ENCODE results near the gene ANO1.
"Not testable (repeated sequence)": the region's sequence is repeated elsewhere in the genome, so short reads cannot be mapped to it uniquely, and the experiment has no call there.

The ANO1 gene

DNA sequence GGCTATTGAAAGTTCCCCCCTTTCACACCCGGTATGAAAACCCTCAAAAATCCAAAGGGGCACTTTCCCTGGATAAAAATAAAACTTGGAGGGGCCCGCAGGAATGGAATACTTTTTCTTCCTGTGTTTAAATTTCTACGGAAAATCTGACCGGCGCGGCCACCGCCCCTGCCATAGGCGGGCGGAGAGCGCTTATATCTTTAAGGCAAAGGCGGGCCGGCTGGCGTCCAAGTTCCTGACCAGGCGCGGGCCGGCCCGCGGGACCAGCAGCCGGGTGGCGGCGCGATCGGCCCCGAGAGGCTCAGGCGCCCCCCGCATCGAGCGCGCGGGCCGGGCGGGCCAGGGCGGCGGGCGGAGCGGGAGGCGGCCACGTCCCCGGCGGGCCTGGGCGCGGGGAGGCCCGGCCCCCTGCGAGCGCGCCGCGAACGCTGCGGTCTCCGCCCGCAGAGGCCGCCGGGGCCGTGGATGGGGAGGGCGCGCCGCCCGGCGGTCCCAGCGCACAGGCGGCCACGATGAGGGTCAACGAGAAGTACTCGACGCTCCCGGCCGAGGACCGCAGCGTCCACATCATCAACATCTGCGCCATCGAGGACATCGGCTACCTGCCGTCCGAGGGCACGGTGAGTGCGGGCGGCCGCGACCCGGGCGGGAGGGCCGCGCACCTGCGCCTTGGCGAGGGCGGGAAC lies at the start of gene ANO1:
TSS of gene ANO1 (plus strand) at position 223 of the 686 bp plus-strand sequence. CDS start at position 513, 290 bp downstream.
- peak; percentile 28 for DNase-seq

DNA sequence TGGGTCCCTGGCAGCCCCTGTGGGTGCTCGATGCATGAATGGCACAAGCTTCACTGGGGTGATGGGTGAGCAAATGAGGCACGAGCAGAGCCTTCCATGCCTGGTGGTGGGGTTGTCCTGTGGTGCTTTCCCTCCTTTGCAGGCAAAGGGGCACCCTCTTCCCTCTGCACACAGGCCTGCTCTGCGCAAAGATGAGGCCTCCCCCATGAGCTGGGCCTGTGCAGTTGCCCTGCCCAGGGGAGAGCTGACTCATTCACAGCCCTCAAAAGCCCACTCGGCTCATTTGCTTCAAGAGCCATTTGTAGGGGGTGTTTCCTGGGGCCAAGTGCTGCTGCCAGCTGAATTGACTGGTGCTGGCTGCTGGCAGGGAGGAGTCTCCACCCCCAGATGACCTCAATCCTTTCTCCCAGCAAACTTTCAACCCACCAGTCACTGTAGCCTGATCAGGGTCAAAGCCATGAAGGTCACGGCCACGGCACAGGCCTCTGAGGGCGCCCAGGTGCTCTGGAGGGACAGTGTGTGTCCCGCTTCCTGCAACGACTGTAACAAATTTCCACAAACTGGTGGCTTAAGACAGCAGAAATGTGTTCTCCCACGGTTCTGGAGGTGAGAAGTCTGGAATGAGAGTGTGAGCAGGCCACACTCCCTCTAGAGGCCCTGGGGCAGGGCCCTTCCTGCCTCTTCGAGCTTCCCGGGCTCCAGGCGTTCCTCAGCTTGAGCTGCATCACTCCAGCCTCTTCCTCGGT lies 48.8 kb upstream of the ANO1 start:
- DNase-seq, result peak; percentile 57

DNA sequence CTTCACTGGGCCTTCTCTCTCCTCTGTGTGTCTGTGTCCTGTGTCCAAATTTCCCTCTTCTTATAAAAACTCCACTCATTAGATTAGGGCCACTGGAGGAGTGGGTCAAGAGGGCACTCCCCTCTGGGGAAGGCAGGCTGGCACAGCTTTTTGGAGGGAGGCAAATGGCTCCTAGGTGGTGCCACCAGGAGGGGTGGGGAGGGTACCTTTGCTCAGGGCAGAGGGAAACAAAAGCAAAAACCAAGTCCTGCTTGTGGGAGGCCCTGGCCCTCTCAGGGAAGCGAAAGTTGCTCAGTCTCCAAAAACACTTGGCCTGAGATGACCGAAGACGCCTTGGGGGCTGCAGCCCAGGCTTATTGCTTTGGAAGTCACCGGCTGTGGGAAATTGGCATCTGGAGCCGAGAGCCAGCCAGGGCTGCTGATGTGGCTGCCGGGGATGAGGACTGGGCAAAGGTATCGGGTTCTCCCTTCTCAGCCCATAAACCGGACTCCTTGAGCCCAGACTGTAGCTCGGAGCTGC lies 48.2 kb upstream of the ANO1 start:
- DNase-seq, result no peak

DNA sequence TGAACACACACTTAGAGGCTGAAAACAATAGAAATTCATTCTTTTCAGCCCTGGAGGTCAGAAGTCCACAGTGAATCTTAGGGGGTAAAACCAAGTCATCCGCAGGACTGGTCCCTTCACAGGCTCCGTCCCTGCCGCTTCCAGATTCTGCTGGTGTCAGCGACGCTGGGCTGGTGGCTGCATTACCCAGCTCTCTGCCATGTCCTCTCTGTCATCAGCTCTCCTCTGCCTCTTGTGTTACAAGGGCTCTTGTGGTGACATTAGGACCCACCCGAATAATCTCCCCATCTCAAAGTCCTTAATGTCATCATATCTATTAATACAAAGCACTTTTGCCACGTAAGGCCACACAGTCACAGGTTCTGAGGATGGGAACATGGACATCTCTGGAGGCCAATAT lies 47.7 kb upstream of the ANO1 start:
- peak; percentile 19 for DNase-seq

DNA sequence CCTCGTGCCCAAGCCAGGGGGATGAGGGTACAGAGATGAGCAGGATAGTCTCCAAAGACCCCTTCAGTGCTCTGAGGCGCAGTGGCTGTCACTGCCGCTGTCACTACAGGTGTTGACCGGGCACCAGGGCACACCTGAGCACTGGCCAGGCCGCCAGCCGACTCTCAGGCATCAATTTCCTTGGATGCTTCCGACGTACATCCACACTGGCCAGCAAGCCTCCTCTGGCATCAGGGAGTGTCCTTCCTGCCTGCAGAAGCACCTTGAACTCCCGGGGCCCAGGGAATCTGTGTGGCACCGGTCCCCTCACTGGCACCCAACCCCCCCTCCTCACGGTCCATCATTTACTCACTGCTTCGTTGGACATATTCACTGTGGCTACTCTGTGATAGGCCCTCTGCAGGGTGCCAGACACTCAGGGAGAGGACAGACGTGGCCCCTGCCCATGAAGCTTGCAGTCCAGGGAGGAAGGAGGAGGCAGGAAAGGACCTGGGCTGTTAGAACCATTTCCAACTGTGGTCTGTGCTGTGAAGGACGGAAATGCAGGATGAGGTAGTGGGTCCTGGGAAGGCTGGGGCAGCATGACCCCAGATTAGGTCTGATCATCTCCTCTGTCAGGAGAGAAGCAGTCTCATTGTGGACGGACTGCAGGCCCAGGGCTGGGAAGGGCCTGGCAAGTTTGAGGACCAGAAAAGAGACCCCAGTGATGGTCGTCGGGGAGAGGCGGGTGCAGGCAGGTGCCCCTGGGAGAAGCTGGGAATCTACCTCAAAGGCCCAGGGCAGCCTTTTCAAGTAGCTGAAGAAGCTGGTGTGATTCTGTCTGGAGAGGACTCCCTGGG lies 46.3 kb upstream of the ANO1 start:
- no peak for DNase-seq

DNA sequence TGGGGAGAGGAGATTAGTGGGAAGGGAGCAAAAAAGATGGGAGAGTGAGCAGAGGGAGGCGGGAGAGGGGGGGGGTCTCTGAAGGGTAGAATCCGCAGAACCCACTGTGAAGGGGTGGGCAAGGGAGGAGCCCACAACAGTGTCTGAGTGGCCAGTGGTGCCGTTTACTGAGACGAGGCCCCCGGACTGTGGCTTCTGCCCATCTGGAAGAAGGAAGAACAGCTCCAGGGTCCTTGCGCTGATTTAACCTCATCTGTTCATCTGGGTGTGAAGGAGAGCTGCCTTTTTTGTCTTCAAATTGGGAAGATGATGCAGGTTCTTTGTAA lies 45.7 kb upstream of the ANO1 start:
- no peak for DNase-seq

DNA sequence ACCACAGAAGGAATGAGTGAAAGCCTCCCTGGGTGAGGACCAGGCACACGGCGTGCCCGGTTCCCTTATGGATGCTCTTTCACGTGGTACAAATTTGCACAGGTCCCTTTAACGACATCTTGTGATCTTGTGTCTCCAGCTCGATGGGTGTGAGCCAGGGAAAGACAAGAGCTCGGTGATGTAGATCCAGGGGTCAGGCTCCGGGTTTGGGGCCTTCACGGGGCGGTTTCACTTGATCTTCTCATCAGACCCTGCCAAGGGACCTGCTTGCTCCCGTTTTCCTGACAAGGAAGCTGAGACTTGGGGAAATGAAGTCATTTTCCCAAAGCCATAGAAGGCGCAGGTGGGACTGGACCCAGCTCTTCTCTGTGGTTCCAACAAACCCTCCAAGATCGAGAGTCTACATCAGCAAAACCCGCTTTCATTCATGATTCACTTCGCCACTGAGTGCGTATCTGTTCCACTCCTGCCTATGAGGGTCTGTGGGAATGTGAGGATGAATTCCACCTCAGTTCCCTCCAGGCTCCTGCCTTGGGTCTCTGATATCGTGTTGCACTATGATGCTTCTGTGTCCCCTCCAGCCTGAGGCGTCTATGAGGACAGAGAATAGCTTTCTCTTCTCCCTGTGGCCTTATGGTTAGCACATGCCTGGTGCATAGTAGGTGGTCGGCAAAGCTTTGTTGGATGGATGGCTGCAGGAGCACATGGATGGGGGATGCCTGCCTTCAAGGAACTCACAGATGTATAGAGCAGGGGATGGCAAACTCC lies 45.0 kb upstream of the ANO1 start:
- DNase-seq, result no peak

DNA sequence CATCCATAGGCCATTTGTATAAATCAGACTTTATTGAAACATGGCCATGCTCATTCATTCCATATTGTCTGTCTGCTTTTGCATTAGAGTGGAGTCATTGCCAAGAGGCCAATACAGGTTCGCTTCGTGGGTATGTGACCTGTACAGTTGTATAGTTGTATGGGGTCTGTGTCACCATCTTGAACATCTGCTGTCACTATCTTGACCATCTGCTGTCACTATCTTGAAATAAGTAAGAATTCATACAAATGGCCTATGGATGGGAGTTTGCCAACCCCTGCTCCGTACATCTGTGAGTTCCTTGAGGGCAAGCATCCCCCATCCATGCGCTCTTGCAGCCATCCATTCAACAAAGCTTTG lies 44.4 kb upstream of the ANO1 start:
- DNase-seq, result no peak

DNA sequence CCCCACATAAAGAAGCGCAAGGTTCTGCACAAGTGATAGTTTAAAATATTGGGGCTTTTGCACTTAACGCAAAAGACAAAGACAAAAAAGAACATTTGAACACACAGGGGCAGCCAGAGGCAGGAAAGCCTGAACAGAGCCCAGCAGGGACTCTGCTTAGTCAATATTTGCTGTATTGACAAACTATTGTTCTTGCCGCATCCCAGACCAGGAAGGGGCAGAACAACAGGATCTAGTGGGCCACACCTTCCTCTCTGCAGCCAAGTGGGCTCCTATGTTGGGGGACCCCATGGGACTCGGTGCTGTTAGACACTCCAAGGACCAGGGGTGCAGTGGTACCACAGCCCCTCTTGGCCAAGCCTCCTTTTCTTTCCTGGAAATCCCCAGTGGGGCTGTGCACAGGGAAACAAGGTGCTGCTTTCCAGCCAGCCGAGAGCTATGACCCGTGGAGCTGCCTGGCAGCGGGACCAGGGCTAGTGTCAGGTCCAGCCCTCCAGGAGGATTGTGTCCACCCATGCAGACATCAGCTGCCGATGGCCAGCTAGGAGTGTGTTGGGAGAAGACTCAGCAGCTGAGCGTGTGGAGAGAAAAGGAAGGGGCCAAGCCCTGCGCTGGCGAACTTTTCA lies 43.3 kb upstream of the ANO1 start:
- DNase-seq, result no peak

DNA sequence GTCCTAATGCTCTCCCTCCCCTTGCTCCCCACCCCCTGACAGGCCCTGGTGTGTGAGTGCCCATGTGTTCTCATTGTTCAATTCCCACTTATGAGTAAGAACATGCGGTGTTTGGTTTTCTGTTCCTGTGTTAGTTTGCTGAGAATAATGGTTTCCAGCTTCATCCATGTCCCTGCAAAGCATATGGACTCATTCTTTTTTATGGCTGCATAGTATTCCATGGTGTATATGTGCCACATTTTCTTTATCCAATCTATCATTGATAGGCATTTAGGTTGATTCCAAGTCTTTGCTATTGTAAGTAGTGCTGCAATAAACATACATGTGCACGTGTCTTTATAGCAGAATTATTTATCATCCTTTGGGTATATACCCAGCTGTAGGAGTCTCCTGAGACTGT lies 42.5 kb upstream of the ANO1 start:
- not testable (repeated sequence) for DNase-seq

DNA sequence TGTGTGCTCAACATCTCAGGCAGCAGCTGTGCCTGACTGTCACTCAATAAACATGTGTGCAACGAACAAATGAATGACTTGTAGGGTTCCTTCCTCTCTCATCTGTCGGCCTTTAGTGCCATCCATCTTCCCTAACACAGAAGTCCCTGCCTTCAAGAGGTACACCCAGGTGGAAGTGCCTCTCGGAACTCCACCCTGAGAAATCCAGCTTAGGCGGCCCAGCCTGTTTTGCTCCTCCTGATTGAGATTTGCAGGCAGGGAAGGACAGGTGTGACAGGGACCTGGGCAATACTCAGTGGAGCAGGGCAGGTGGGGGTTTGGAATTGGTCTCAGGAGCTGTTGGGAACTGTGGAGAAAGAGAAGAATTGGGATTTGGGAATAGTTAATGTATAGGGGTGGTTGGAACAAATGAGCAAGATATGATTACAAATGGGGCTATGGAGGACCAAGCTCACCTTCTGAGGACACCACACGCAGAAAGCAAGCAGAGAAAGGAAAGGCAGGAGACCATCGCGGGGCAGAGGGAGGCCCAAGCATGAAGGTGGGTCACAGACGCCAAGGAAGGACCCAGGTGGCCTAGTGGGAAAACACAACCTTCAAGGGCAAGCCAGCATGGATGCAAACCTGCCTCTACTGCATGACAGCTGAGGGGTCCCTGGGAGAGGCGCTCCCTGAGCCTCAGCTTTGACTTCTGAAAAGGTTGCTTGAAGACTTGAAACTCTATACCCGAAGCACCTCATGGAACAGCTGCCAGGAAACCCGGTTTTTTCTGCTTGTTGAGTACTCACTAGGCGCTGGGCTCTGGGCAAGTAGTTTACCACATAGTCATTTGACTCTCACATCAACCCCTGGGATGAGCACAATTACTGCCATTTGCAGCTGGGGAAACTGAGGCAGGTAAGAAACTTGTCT lies 40.9 kb upstream of the ANO1 start:
- DNase-seq, result no peak

DNA sequence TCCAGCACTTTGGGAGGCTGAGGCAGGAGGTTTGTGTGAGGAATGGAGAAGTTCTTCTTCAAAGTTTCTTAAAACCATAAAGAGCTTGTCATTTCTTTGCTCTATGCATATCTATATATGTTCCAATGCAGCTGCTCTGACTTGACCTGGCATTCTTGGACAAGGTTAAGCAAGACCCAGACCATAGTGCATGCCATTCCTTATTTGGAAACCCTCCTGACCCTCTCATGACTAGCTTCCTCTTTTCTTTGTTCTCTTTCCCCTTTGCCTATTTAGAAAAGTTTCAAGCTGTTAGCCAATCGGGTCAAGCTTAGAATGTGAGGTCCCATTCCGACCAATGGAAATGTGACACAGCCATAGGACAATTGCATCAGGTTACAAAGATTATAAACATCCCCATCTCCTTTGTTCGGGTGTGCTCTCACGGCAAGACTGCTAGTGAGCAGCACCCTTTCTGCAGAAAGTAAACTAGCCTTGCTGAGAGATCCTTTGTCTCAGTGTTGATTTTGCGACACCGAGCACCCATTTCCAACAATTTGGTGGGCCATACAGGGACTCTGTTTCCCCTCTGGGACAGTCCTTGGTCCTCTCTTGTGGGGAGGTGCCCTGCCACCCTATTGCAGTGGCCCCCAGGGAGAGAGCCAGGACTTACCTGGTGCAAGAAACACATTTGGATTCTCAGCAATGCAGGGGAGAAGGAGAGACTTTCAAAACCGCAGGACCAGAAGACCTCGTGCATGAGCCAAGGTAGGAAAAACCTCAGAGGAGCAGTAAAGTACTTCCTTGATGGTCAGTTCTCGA lies 39.9 kb upstream of the ANO1 start:
- DNase-seq, result no peak

DNA sequence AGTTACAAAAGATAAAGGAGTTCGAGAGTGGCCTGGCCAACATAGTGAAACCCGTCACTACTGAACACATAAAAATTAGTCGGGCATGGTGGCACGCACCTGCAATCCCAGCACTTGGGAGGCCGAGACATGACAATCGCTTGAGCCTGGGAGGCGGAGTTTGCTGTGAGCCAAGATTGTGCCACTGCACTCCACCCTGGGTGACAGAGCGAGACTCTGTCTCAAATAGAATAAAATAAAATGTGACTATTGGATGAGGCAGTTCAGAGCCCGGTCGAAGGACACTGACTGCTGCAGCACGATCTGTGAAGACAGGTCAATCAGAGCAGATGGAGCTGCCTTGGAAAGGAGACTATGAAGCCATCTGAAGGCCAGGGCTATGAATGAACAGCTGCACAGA lies 37.7 kb upstream of the ANO1 start:
- DNase-seq, result no peak

DNA sequence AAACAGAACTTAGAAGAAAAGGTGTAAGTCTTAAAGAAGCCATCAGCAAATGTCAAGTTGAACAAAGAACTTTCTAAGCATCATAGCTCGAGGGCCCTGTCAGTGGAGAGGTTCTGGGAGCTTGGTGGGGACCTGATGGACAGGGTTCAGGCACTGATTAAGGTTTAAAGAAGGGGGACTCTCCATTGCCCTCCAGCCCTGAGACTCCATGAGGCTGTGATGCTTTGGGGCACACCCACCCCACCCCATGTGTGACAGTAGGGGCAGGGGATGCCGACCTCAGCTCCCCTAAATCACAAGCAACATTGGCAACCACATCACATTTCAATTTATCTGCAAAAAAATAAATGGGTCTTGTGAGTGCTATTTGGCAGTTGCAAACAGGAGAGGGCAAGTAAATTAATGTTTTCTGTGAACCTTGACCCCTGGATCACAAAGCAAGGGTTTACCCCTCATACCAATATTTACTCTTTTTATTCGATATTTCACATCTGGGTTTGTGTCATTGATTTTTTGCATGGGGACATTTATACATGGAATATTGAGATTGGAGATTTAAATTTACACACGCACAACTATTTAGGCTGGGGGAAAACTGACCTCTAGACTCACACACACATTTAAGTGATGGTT lies 37.1 kb upstream of the ANO1 start:
- no peak for DNase-seq

DNA sequence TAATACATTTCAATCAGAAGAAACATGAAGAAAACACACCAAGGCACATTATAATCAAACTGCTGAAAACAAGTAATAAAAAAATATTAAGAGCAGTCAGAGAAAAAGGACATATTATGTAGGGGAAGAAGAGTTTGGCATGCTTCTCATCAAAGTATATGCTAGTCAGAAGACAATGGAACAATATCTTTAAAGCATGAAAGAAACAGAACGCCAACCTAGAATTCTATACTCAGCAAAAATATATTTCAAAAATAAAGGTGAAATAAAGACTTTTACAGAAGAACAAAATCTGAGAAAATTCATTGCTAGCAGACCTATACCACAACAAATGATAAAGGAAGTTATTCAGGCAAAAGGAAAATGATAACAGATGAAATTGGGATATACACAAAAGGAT lies 34.6 kb upstream of the ANO1 start:
- DNase-seq, result no peak

DNA sequence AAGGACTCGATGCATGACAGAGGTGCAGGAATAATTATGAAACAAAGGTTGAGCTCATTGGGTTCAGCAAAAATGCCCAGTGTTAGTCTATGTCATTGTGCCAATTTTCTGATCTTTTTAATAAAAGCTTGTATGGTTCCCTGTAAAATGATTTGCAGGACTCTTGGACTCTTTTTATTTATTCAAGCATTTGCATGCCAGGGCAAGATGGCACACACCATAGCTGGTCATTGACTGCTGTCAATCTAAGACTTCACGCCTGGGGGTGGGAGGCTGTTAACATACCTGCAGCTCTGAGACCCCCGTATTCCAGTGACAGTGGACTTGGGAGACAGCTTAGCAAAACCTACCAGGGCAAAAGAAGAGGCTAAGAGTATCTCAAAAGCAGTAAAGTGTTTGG lies 32.0 kb upstream of the ANO1 start:
- DNase-seq, result no peak

DNA sequence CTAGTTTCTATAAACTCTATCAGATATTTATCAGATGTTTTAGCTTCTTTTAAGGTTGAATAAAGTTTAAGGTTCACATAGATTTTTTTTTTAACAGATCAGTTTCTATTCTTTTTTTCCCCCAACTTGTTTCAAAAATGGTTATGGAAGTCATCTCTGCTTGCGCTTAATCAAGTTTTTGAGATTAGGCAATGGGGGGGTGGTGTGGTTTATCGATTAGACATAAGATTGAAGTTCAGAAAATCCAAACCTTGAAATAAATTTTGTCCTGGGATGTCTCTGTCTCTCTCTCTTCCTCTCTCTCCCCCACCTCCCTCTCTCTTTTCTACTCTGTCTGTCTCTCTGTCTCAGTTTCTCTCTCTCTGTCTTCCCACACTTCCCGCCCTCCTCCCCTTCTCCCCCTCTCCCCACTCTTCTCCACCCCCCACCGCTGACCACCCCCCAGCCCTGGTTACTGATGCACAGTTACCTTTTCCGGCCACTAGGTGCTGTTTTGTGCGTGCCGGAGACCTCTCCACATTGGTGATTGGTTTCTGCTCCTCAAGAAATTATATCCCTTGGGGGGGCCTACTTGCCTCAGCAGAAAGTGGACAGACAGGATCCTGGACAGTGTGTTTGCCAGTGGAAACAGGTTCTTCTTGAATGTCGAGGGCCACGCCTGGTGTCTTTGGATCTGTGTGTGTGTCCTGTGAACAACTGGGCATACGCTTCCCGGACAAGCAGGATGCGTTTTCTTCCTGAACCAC lies 29.7 kb upstream of the ANO1 start:
- no peak for DNase-seq

DNA sequence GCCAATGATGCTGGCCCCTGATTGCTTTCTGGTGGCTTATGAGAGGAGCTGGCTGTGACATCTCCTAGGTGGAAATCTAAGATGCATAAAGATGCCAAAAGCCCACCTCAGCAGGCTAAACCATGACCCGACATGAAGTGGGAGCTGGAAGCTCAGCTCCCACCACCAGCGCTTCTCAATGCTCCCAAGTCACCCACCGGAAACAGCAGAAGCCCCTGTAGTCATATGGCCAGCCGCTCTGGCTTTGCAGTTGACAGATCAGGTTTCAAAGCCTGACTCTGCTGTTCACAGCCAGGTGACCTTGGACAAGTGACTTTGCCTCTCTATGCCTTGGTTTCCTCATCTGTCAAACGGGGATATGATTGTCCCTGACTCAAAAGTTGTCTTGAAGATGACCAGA lies 29.1 kb upstream of the ANO1 start:
- DNase-seq, result no peak

DNA sequence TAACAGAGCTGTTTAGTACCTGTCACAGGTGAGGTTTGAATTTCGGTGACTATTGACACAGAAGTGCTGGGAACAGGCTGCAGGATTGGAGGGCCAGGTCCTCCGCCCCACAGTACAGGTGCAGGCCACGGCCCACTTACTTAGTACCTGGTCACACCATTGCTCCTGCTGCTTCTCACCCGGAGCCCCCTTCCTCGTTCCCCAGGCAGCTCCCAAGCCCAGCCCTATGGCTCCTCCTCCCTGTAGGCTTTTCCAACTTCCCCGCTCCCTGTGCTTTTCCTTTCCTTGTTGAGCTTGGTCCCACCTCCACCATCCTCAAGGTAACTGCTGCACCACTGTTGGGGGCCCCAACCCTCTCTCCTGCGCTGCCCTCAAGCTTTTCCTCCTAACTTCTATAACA lies 27.9 kb upstream of the ANO1 start:
- DNase-seq, result no peak
